ENCODE measurements around the gene SOX9.
A peak's percentile ranks its signal among the peaks of the same experiment; 100 is the strongest.

SOX9 gene

GRCh38 chr17:72116661-72117521 lies 3.9 kb upstream of the SOX9 start:
- DNase-seq (ENCODE audit: low read depth): peak; percentile 51
- H3K4me3 ChIP-seq (ENCODE audit: low read length): peak overlapping the region; percentile 42
- no peak for TF ChIP-seq CTCF (IDR thresholded peaks at IDR 0.05; ENCODE audit: insufficient read depth, low read depth, low read length, missing control alignments)

- DNase-seq (ENCODE audit: low read depth): peak; percentile 32
- H3K4me3 ChIP-seq (ENCODE audit: low read length): peak overlapping the region; percentile 42
- TF ChIP-seq CTCF (IDR thresholded peaks at IDR 0.05; ENCODE audit: insufficient read depth, low read depth, low read length, missing control alignments): no peak
Observed at GRCh38 chr17:72117535-72118334, 3.1 kb upstream of the SOX9 start.

GRCh38 chr17:72118335-72119076 lies 2.3 kb upstream of the SOX9 start:
- TF ChIP-seq CTCF (IDR thresholded peaks at IDR 0.05; ENCODE audit: insufficient read depth, low read depth, low read length, missing control alignments): peak; percentile 90
- peak overlapping the region; percentile 42 for H3K4me3 ChIP-seq (ENCODE audit: low read length)
- peak; percentile 90 for DNase-seq (ENCODE audit: low read depth)

GRCh38 chr17:72119077-72119872 lies 1.5 kb upstream of the SOX9 start:
- no peak for TF ChIP-seq CTCF (IDR thresholded peaks at IDR 0.05; ENCODE audit: insufficient read depth, low read depth, low read length, missing control alignments)
- H3K4me3 ChIP-seq (ENCODE audit: low read length): peak overlapping the region; percentile 68
- DNase-seq (ENCODE audit: low read depth): no peak

GRCh38 chr17:72119873-72120641 lies 763 bp upstream of the SOX9 start:
- H3K4me3 ChIP-seq (ENCODE audit: low read length): peak overlapping the region; percentile 68
- peak; percentile 84 for DNase-seq (ENCODE audit: low read depth)
- TF ChIP-seq CTCF (IDR thresholded peaks at IDR 0.05; ENCODE audit: insufficient read depth, low read depth, low read length, missing control alignments): no peak

Measured in epithelial cell of esophagus (primary cell).